ENCODE data around the gene C9orf43.

Gene C9orf43

DNA sequence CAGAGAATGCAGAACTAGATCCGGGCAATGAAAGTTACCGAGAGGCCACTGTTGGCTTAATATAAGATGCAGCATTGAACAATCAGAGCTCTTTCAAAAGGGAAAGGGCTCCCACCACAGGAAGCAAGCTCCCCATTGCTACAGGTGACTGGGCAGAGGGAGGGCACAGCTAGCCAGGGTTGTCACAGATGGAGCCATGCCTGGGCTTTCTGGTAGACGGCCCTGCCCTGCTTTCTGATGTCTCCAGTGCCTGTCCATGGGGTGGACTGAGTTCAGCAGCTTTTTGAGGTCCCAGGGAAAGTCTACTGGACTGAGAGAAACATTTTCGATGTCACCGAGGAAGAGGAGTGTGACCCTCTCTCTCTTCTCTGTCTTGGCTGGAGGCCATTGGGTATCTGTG, 67.1 kb downstream of the C9orf43 start:
- H3K9me3 ChIP-seq (ENCODE audit: severe bottlenecking), result no peaks in the 10 kb centered on the region
- TF ChIP-seq, protein P1, sequence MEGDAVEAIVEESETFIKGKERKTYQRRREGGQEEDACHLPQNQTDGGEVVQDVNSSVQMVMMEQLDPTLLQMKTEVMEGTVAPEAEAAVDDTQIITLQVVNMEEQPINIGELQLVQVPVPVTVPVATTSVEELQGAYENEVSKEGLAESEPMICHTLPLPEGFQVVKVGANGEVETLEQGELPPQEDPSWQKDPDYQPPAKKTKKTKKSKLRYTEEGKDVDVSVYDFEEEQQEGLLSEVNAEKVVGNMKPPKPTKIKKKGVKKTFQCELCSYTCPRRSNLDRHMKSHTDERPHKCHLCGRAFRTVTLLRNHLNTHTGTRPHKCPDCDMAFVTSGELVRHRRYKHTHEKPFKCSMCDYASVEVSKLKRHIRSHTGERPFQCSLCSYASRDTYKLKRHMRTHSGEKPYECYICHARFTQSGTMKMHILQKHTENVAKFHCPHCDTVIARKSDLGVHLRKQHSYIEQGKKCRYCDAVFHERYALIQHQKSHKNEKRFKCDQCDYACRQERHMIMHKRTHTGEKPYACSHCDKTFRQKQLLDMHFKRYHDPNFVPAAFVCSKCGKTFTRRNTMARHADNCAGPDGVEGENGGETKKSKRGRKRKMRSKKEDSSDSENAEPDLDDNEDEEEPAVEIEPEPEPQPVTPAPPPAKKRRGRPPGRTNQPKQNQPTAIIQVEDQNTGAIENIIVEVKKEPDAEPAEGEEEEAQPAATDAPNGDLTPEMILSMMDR (IDR thresholded peaks at IDR 0.05; ENCODE audit: poor library complexity, severe bottlenecking), result no peak
- no peaks in the 10 kb centered on the region for H3K27me3 ChIP-seq (ENCODE audit: insufficient read depth, poor library complexity, severe bottlenecking)
- DNase-seq (ENCODE audit: low spot score) (no peak), ATAC-seq (ENCODE audit: low read depth) (no peak)
- H3K4me1 ChIP-seq (ENCODE audit: insufficient read depth, poor library complexity, severe bottlenecking), result no peaks in the 10 kb centered on the region
- no peak overlapping the region for H3K4me3 ChIP-seq (ENCODE audit: severe bottlenecking)
- H3K27ac ChIP-seq (ENCODE audit: poor library complexity, severe bottlenecking), result no peak overlapping the region
- H3K36me3 ChIP-seq (ENCODE audit: low read depth), result no peaks in the 10 kb centered on the region

DNA sequence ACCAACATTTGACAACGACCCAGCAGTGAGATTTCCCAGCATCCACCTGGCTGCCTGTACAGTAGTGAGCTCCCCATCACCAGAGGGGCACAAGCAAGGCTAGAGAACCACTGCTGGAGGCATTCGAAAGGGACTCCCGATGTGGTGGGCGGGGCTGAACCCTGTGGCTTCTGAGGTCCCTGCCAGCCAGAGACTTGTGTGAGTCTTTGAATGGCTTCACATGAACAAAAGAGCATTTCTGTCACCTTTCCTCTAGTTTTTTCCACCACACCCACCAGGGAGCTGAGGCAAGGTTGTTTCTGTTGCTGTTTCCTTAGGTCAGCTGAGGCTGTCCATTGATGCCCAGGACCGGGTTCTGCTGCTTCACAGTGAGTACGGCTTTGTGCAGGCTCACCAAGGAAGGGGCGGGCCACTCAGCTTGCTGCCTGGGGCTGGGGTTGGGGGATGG, 68.7 kb downstream of the C9orf43 start:
- H3K9me3 ChIP-seq (ENCODE audit: severe bottlenecking), result no peaks in the 10 kb centered on the region
- ATAC-seq (ENCODE audit: low read depth), result no peak
- H3K27ac ChIP-seq (ENCODE audit: poor library complexity, severe bottlenecking), result no peak overlapping the region

More for the DNA sequence above, 68.7 kb downstream of the C9orf43 start:
- Histone ChIP-seq H3K36me3 (ENCODE audit: low read depth) (no peaks in the 10 kb centered on the region), H3K4me3 (ENCODE audit: severe bottlenecking) (no peak overlapping the region), H3K27me3 (ENCODE audit: insufficient read depth, poor library complexity, severe bottlenecking) (no peaks in the 10 kb centered on the region), H3K4me1 (ENCODE audit: insufficient read depth, poor library complexity, severe bottlenecking) (no peaks in the 10 kb centered on the region)
- DNase-seq (ENCODE audit: low spot score), result no peak
- TF ChIP-seq, protein P1 (IDR thresholded peaks at IDR 0.05; ENCODE audit: poor library complexity, severe bottlenecking), result no peak
